ENCODE results near the gene CCNI. TPM values are rescaled to one million over a fixed set of nuclear protein-coding genes. Genes with fewer than 3 reads are reported as not detected.

The CCNI gene
- total RNA-seq, 1 experiment from 2014 or later, result 112 TPM

Other genes starting within 250 kb of the CCNI start
- gene SOWAHB, start 177.8 kb downstream of the CCNI start, total RNA-seq (2014; rRNA removed; shearing (Covaris generic)), result not detected in 2 replicates
- gene SEPTIN11, start 126.2 kb downstream of the CCNI start, total RNA-seq (2014; rRNA removed; shearing (Covaris generic)), result 43.9 and 47.5 TPM in 2 replicates
- 21.6 and 23.6 TPM in 2 replicates for gene CCNG2, start 81.2 kb upstream of the CCNI start, total RNA-seq (2014; rRNA removed; shearing (Covaris generic))